ENCODE data around the gene DBH. TPM values are rescaled to one million over a fixed set of nuclear protein-coding genes. Genes with fewer than 3 reads are reported as not detected.

The DBH gene
- total RNA-seq, 1 experiment from 2014 or later = not detected

DNA sequence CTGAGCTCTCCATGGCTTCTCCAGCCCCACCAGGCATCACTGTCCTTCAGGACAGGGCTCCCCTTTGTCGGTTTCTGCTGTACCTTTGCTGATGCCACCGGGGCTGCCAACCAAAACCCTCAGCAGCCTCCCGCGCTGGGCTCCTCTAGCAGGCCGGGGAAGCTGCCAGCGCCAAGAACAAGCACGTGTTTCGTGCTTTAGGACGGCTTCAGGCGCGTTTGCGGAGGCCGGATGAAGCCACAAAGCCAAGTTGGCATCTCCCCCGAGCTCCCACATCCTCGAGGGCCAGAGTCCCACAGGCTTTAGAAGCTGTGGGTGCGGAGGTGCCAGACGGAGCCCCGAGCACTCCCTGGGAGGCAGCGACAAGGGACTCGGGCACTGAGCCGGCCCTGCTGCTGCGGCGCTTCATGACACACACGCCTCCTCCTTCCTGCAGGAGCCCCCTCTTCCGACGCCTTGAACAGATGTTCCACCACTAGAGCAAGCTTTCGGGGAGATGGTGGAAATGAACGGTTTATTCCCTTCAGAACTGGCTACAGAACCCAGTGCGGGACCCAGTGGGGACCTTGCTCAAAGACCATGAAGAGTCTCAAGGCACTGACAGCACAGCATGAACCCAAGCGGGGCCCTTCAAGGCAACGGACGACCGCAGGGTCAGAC is 65.3 kb downstream of the DBH start (continued):
- TF ChIP-seq, protein P1, sequence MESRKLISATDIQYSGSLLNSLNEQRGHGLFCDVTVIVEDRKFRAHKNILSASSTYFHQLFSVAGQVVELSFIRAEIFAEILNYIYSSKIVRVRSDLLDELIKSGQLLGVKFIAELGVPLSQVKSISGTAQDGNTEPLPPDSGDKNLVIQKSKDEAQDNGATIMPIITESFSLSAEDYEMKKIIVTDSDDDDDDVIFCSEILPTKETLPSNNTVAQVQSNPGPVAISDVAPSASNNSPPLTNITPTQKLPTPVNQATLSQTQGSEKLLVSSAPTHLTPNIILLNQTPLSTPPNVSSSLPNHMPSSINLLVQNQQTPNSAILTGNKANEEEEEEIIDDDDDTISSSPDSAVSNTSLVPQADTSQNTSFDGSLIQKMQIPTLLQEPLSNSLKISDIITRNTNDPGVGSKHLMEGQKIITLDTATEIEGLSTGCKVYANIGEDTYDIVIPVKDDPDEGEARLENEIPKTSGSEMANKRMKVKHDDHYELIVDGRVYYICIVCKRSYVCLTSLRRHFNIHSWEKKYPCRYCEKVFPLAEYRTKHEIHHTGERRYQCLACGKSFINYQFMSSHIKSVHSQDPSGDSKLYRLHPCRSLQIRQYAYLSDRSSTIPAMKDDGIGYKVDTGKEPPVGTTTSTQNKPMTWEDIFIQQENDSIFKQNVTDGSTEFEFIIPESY (IDR thresholded peaks at IDR 0.05; ENCODE audit: extremely low read depth, insufficient replicate concordance, low read length) = no peak
- TF ChIP-seq ELF1 (IDR thresholded peaks at IDR 0.05; ENCODE audit: borderline replicate concordance, low read depth) (no peak), CBX3 (IDR thresholded peaks at IDR 0.05; ENCODE audit: low read depth) (no peak), ZFX (IDR thresholded peaks at IDR 0.05) (no peak), EZH2phosphoT487 (IDR thresholded peaks at IDR 0.05; ENCODE audit: borderline replicate concordance) (no peak), SRF (IDR thresholded peaks at IDR 0.05; ENCODE audit: low read depth) (no peak), POLR2AphosphoS5 (IDR thresholded peaks at IDR 0.05; ENCODE audit: low read depth, low read length) (no peak), TCF7L2 (IDR thresholded peaks at IDR 0.05; ENCODE audit: borderline replicate concordance, extremely low read depth, insufficient read depth, insufficient read length) (no peak)
- TF ChIP-seq, protein P2, sequence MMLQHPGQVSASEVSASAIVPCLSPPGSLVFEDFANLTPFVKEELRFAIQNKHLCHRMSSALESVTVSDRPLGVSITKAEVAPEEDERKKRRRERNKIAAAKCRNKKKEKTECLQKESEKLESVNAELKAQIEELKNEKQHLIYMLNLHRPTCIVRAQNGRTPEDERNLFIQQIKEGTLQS (IDR thresholded peaks at IDR 0.05) = no peak
- TF ChIP-seq, protein P3, sequence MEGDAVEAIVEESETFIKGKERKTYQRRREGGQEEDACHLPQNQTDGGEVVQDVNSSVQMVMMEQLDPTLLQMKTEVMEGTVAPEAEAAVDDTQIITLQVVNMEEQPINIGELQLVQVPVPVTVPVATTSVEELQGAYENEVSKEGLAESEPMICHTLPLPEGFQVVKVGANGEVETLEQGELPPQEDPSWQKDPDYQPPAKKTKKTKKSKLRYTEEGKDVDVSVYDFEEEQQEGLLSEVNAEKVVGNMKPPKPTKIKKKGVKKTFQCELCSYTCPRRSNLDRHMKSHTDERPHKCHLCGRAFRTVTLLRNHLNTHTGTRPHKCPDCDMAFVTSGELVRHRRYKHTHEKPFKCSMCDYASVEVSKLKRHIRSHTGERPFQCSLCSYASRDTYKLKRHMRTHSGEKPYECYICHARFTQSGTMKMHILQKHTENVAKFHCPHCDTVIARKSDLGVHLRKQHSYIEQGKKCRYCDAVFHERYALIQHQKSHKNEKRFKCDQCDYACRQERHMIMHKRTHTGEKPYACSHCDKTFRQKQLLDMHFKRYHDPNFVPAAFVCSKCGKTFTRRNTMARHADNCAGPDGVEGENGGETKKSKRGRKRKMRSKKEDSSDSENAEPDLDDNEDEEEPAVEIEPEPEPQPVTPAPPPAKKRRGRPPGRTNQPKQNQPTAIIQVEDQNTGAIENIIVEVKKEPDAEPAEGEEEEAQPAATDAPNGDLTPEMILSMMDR (IDR thresholded peaks at IDR 0.05 in 2 of 3, conservative IDR thresholded peaks at IDR 0.05 in 1 of 3; ENCODE audit: borderline replicate concordance in 1 of 3, insufficient read depth in 1 of 3, low read depth in 2 of 3, low read length in 2 of 3) = no peak
